NCI-H1092 (cell line): ENCODE results near the gene OXCT1.
"Not testable (repeated sequence)": the region's sequence is repeated elsewhere in the genome, so short reads cannot be mapped to it uniquely, and the experiment has no call there.

ENCODE experiments used
- DNase-seq: peaks from one replicate; lab custom pipeline; 2025; lab: John Stamatoyannopoulos, UW

The OXCT1 gene

GRCh38 chr5:41827792-41828191, 42.4 kb downstream of the OXCT1 start:
- DNase-seq: no peak

GRCh38 chr5:41822036-41822435, 48.2 kb downstream of the OXCT1 start:
- DNase-seq: no peak

GRCh38 chr5:41821051-41821450, 49.2 kb downstream of the OXCT1 start:
- DNase-seq: no peak

- DNase-seq: no peak
Observed at GRCh38 chr5:41820150-41820549, 50.1 kb downstream of the OXCT1 start.

- no peak for DNase-seq
Observed at GRCh38 chr5:41817625-41818301, 52.5 kb downstream of the OXCT1 start.

GRCh38 chr5:41815663-41816229, 54.5 kb downstream of the OXCT1 start:
- no peak for DNase-seq

- DNase-seq: no peak
Observed at GRCh38 chr5:41815261-41815660, 55.0 kb downstream of the OXCT1 start.

GRCh38 chr5:41814306-41814705, 55.9 kb downstream of the OXCT1 start:
- not testable (repeated sequence) for DNase-seq

- no peak for DNase-seq
Observed at GRCh38 chr5:41812156-41812555, 58.1 kb downstream of the OXCT1 start.

- DNase-seq: no peak
Observed at GRCh38 chr5:41809128-41809527, 61.1 kb downstream of the OXCT1 start.

- DNase-seq: no peak
Observed at GRCh38 chr5:41808294-41808693, 61.9 kb downstream of the OXCT1 start.

GRCh38 chr5:41797662-41798061, 72.6 kb downstream of the OXCT1 start:
- DNase-seq: no peak

- no peak for DNase-seq
Observed at GRCh38 chr5:41796061-41796460, 74.2 kb downstream of the OXCT1 start.

- no peak for DNase-seq
Observed at GRCh38 chr5:41795125-41795524, 75.1 kb downstream of the OXCT1 start.

- DNase-seq: no peak
Observed at GRCh38 chr5:41794471-41794870, 75.8 kb downstream of the OXCT1 start.

- peak; percentile 34 for DNase-seq
Observed at GRCh38 chr5:41793141-41793770, 77.0 kb downstream of the OXCT1 start.

- DNase-seq: no peak
Observed at GRCh38 chr5:41790038-41790776, 80.0 kb downstream of the OXCT1 start.

- DNase-seq: no peak
Observed at GRCh38 chr5:41789434-41789833, 80.8 kb downstream of the OXCT1 start.

- DNase-seq: no peak
Observed at GRCh38 chr5:41788941-41789368, 81.3 kb downstream of the OXCT1 start.

GRCh38 chr5:41787265-41787664, 83.0 kb downstream of the OXCT1 start:
- DNase-seq: no peak

GRCh38 chr5:41785061-41785460, 85.2 kb downstream of the OXCT1 start:
- DNase-seq: no peak

- DNase-seq: no peak
Observed at GRCh38 chr5:41778410-41778809, 91.8 kb downstream of the OXCT1 start.

- no peak for DNase-seq
Observed at GRCh38 chr5:41776435-41776834, 93.8 kb downstream of the OXCT1 start.
